C4-2B (cell line): ENCODE measurements around the gene NPM1.
"Not testable (repeated sequence)": the region's sequence is repeated elsewhere in the genome, so short reads cannot be mapped to it uniquely, and the experiment has no call there.

ENCODE experiments used
- H3K27ac ChIP-seq: fragments of 450-650 bp; 2 replicates; pipeline ENCODE4 v1.5.1; 2017
- CTCF ChIP-seq: fragments of 450-650 bp; conservative IDR thresholded peaks from 2 replicates; pipeline ENCODE4 v1.5.1; 2017; ENCODE audit warnings: mild to moderate bottlenecking
- ZFX ChIP-seq: fragments of 450-650 bp; IDR thresholded peaks from 2 replicates; pipeline ENCODE4 v1.6.1; 2017

The NPM1 gene

GRCh38 chr5:171357843-171358242 is 29.8 kb upstream of the NPM1 start:
- no peak overlapping the region for H3K27ac ChIP-seq
- TF ChIP-seq CTCF: no peak
- no peak for TF ChIP-seq ZFX

DNA sequence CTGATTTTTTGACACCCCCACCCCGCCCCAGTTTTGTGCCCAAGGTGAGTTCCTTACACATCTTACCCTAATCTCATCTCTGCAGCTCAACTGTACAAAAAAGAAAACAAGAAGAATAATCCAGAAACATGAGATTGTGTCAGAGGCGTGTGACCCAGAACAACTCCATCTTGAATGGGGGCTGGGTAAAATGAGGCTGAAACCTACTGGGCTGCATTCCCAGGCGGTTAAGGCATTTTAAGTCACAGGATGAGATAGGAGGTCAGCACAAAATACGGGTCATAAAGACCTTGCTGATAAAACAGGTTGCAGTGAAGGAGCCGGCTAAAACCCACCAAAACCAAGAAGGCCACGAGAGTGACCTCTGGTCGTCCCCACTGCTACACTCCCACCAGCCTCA is 26.5 kb upstream of the NPM1 start:
- H3K27ac ChIP-seq: not testable (repeated sequence)

- H3K27ac ChIP-seq: not testable (repeated sequence)
These were observed 24.4 kb upstream of the NPM1 start for GRCh38 chr5:171363249-171363648.

DNA sequence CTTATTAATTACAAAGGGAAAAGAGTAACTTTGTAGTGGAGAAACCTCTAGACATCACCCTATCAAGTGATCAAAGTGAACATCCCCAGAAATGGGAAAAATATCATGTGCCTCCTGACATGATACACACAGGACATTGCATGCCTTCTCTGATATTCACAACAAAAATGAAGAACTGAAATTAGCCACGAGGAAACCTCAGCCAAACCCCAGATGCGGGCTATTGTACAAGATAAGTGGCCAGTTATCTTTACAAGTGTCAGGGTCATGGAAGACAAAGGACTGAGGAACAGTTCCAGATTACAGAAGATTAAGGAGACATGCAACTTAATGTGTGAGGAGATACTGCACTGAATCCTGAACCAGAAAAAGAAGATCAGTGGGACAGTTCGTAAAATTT is 23.8 kb upstream of the NPM1 start:
- no peak overlapping the region for H3K27ac ChIP-seq
- TF ChIP-seq CTCF (no peak), ZFX (no peak)

DNA sequence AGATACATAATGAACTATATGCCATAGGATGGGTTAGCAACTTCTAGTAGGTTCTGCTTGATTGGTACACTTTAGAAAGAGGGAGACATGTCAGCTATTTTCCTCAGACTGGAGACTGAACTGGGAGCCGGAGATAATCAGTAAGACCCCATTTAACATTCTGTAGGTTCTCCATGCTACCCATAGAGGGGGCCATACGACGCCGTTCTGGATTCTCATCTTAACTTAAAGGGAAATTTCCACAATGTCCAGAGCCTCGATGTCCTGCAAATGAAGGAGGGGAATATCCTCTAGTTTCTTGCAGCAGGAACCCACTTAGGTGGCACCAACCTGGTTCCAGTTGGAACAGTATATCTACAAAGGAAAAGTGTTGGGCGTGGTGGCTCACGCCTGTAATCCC is 22.3 kb upstream of the NPM1 start:
- TF ChIP-seq ZFX: no peak
- TF ChIP-seq CTCF: no peak; the same call in 1 of the 2 replicates
- H3K27ac ChIP-seq: no peak overlapping the region

DNA sequence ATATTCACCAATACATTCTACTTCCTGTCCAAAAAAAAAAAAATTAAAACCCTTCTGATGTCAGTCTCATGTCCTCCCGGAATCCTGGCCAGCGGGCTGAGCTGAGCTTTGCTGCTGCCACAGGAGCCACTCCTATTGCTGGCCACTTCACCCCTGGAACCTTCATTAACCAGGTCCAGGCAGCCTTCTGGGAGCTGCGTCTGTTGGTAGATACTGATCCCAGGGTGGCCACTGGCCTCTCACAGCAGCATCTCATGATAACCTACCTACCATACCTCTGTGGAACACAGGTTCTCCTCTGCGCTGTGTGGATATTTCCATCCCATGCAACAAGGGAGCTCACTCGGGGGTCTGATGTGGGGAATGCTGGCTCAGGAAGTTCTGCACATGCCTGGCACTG is 21.0 kb upstream of the NPM1 start:
- no peak overlapping the region for H3K27ac ChIP-seq
- TF ChIP-seq CTCF (no peak), ZFX (no peak)

GRCh38 chr5:171367424-171368370 is 20.0 kb upstream of the NPM1 start:
- no peak for TF ChIP-seq ZFX
- no peak for TF ChIP-seq CTCF
- H3K27ac ChIP-seq: no peak overlapping the region

GRCh38 chr5:171369056-171369455 is 18.6 kb upstream of the NPM1 start:
- no peak overlapping the region for H3K27ac ChIP-seq
- no peak for TF ChIP-seq CTCF
- no peak for TF ChIP-seq ZFX
